HL-60 (cell line): ENCODE measurements around the gene IDH3G.

Source experiments
- DNase-seq, 2 experiments: peaks; one replicate each; pipeline ENCODE4 v3.0.0-alpha.2; 2010 to 2020; ENCODE audit warnings: low read depth in 1 of 2, low spot score in 1 of 2
- H3K27ac ChIP-seq: fragments of 250-450 bp; sonication (Bioruptor Pico); replicated peaks from 2 replicates; pipeline ENCODE4 v1.5.1; 2020; ENCODE audit warnings: mild to moderate bottlenecking, moderate library complexity
- H3K27me3 ChIP-seq: fragments of 250-450 bp; sonication (Bioruptor Pico); 2 replicates; pipeline ENCODE4 v1.5.1; 2021; ENCODE audit warnings: mild to moderate bottlenecking, moderate library complexity; ENCODE audit not compliant: insufficient read depth, poor library complexity, severe bottlenecking
- H3K4me3 ChIP-seq: replicated peaks from 2 replicates; pipeline ENCODE4 v1.5.1; 2011; ENCODE audit warnings: mild to moderate bottlenecking, control low read depth, low read length; ENCODE audit not compliant: insufficient read depth
- CTCF ChIP-seq: IDR thresholded peaks from one replicate; pipeline ENCODE4 v1.5.1; 2011; ENCODE audit warnings: low read length, control low read depth, inconsistent platforms; ENCODE audit not compliant: insufficient read depth
- GABPA ChIP-seq: IDR thresholded peaks from 2 replicates; pipeline ENCODE4 v1.6.1; 2012; ENCODE audit warnings: low read depth
- POLR2AphosphoS5 ChIP-seq: IDR thresholded peaks from 2 replicates; pipeline ENCODE4 v1.6.1; 2012; ENCODE audit warnings: low read depth
- REST ChIP-seq: IDR thresholded peaks from 2 replicates; pipeline ENCODE4 v1.6.1; 2012; ENCODE audit warnings: low read depth; ENCODE audit not compliant: insufficient replicate concordance
- SPI1 ChIP-seq: IDR thresholded peaks from 2 replicates; pipeline ENCODE4 v1.6.1; 2012; ENCODE audit warnings: low read depth, mild to moderate bottlenecking, borderline replicate concordance

Gene IDH3G

GRCh38 chrX:153765138-153766079 lies 28.8 kb downstream of the IDH3G start:
- Histone ChIP-seq H3K27ac (no peak overlapping the region), H3K27me3 (no peaks in the 10 kb centered on the region), H3K4me3 (no peak overlapping the region)
- DNase-seq: no peak
- TF ChIP-seq REST (no peak), POLR2AphosphoS5 (no peak), CTCF (no peak), SPI1 (no peak), GABPA (no peak)

- no peak for DNase-seq
- TF ChIP-seq CTCF: no peak
- Histone ChIP-seq H3K27ac (no peak overlapping the region), H3K27me3 (no peaks in the 10 kb centered on the region), H3K4me3 (no peak overlapping the region)
These were observed 29.4 kb downstream of the IDH3G start for GRCh38 chrX:153764786-153765137.

GRCh38 chrX:153763989-153764755 lies 30.0 kb downstream of the IDH3G start, which contains the start of gene PLXNB3:
PLXNB3 (plus strand) TSS chrX:153764249; CDS start chrX:153765536, 1,287 bp downstream.
- Histone ChIP-seq H3K27ac (no peak within 1 kb of the TSS), H3K4me3 (no peak within 1 kb of the TSS), H3K27me3 (no peaks in the 10 kb centered on the region)
- DNase-seq: peak; percentile 29 to 77
- TF ChIP-seq CTCF: peak; percentile 49
- no peak for TF ChIP-seq GABPA

- Histone ChIP-seq H3K27ac (no peak overlapping the region), H3K27me3 (no peaks in the 10 kb centered on the region), H3K4me3 (no peak overlapping the region)
- DNase-seq: no peak
- no peak for TF ChIP-seq REST
- no peak for TF ChIP-seq POLR2AphosphoS5
- TF ChIP-seq GABPA: no peak
- no peak for TF ChIP-seq SPI1
- TF ChIP-seq CTCF: no peak
These were observed 30.8 kb downstream of the IDH3G start for GRCh38 chrX:153763298-153763932.
